Mononuclear cell (primary cell): ENCODE measurements around the gene EMID1. TPM values are rescaled to one million over a fixed set of nuclear protein-coding genes. Genes with fewer than 3 reads are reported as not detected.

Source experiments
- H3K27me3 ChIP-seq: 2 replicates; pipeline ENCODE4 v1.6.0; 2011; ENCODE audit warnings: low read length, control low read depth; ENCODE audit not compliant: insufficient read depth
- H3K4me1 ChIP-seq: 2 replicates; pipeline ENCODE4 v1.5.1; 2011; ENCODE audit warnings: mild to moderate bottlenecking, low read length, control low read depth; ENCODE audit not compliant: insufficient read depth
- H3K4me3 ChIP-seq: 2 replicates; pipeline ENCODE4 v1.5.1; 2011; ENCODE audit warnings: mild to moderate bottlenecking, low read length, moderate library complexity
- H3K9me3 ChIP-seq: 2 replicates; pipeline ENCODE4 v1.5.1; 2011; ENCODE audit warnings: low read depth, mild to moderate bottlenecking, control low read depth, low read length
- total RNA-seq: library from RNA; depleted of rRNA; stranded (reverse); fragments of >200 nt; gene quantifications from one replicate; pipeline ENCODE4 v1.2.3, GENCODE V29; 2012

EMID1 gene
- total RNA-seq, 1 donor: 0.21 TPM

GRCh38 chr22:29267858-29268510 lies 62.3 kb downstream of the EMID1 start, which contains the start of the genes EWSR1 and RHBDD3:
EWSR1 (plus strand) TSS chr22:29268268; CDS start chr22:29268337, 69 bp downstream.
RHBDD3 (minus strand) TSS chr22:29267981; CDS start chr22:29265626, 2,355 bp downstream.
- Histone ChIP-seq H3K27me3 (no peaks in the 10 kb centered on the region), H3K9me3 (no peaks in the 10 kb centered on the region), H3K4me1 (peaks cover 46% of the 10 kb centered on the region), H3K4me3 (peak within 1 kb of the TSS; percentile 95)

GRCh38 chr22:29268511-29269229 lies 63.0 kb downstream of the EMID1 start:
- H3K4me1 ChIP-seq: peaks cover 46% of the 10 kb centered on the region

GRCh38 chr22:29269230-29269604 lies 63.5 kb downstream of the EMID1 start:
- Histone ChIP-seq H3K9me3 (no peaks in the 10 kb centered on the region), H3K4me1 (peaks cover 46% of the 10 kb centered on the region), H3K4me3 (peak overlapping the region; percentile 95), H3K27me3 (no peaks in the 10 kb centered on the region)

More at GRCh38 chr22:29268511-29269229, 63.0 kb downstream of the EMID1 start:
- Histone ChIP-seq H3K4me3 (peak overlapping the region; percentile 95), H3K27me3 (no peaks in the 10 kb centered on the region), H3K9me3 (no peaks in the 10 kb centered on the region)

GRCh38 chr22:29269731-29270474 lies 64.2 kb downstream of the EMID1 start:
- peak overlapping the region; percentile 95 for H3K4me3 ChIP-seq
- H3K4me1 ChIP-seq: peaks cover 46% of the 10 kb centered on the region
- no peaks in the 10 kb centered on the region for H3K9me3 ChIP-seq
- no peaks in the 10 kb centered on the region for H3K27me3 ChIP-seq

GRCh38 chr22:29270475-29271271 lies 65.0 kb downstream of the EMID1 start:
- H3K4me1 ChIP-seq: peaks cover 46% of the 10 kb centered on the region
- H3K27me3 ChIP-seq: no peaks in the 10 kb centered on the region
- no peaks in the 10 kb centered on the region for H3K9me3 ChIP-seq
- H3K4me3 ChIP-seq: no peak overlapping the region

- Histone ChIP-seq H3K4me3 (no peak overlapping the region), H3K4me1 (peaks cover 39% of the 10 kb centered on the region), H3K9me3 (no peaks in the 10 kb centered on the region), H3K27me3 (no peaks in the 10 kb centered on the region)
These were observed 66.9 kb downstream of the EMID1 start for GRCh38 chr22:29272624-29273023.

- no peaks in the 10 kb centered on the region for H3K27me3 ChIP-seq
- no peaks in the 10 kb centered on the region for H3K9me3 ChIP-seq
- H3K4me1 ChIP-seq: peaks cover 25% of the 10 kb centered on the region
- no peak overlapping the region for H3K4me3 ChIP-seq
These were observed 69.5 kb downstream of the EMID1 start for GRCh38 chr22:29275167-29275566.

- no peaks in the 10 kb centered on the region for H3K9me3 ChIP-seq
- H3K4me3 ChIP-seq: no peak overlapping the region
- H3K4me1 ChIP-seq: peaks cover 18% of the 10 kb centered on the region
- no peaks in the 10 kb centered on the region for H3K27me3 ChIP-seq
These were observed 70.3 kb downstream of the EMID1 start for GRCh38 chr22:29275819-29276565.

- no peak overlapping the region for H3K4me3 ChIP-seq
- no peaks in the 10 kb centered on the region for H3K27me3 ChIP-seq
- H3K9me3 ChIP-seq: no peaks in the 10 kb centered on the region
- H3K4me1 ChIP-seq: peaks cover 6% of the 10 kb centered on the region
These were observed 72.2 kb downstream of the EMID1 start for GRCh38 chr22:29277927-29278326.

- no peaks in the 10 kb centered on the region for H3K27me3 ChIP-seq
These were observed 78.5 kb downstream of the EMID1 start for GRCh38 chr22:29284196-29284595.

GRCh38 chr22:29288837-29289236 lies 83.1 kb downstream of the EMID1 start:
- Histone ChIP-seq H3K27me3 (no peaks in the 10 kb centered on the region), H3K9me3 (no peaks in the 10 kb centered on the region), H3K4me3 (no peak overlapping the region), H3K4me1 (no peaks in the 10 kb centered on the region)

More at GRCh38 chr22:29284196-29284595, 78.5 kb downstream of the EMID1 start:
- no peak overlapping the region for H3K4me3 ChIP-seq
- H3K9me3 ChIP-seq: no peaks in the 10 kb centered on the region
- H3K4me1 ChIP-seq: no peaks in the 10 kb centered on the region

- no peaks in the 10 kb centered on the region for H3K9me3 ChIP-seq
- no peaks in the 10 kb centered on the region for H3K27me3 ChIP-seq
- H3K4me3 ChIP-seq: no peak overlapping the region
- no peaks in the 10 kb centered on the region for H3K4me1 ChIP-seq
These were observed 84.4 kb downstream of the EMID1 start for GRCh38 chr22:29290061-29290460.

GRCh38 chr22:29291215-29291614 lies 85.5 kb downstream of the EMID1 start:
- no peaks in the 10 kb centered on the region for H3K9me3 ChIP-seq
- H3K4me3 ChIP-seq: no peak overlapping the region
- H3K4me1 ChIP-seq: no peaks in the 10 kb centered on the region
- no peaks in the 10 kb centered on the region for H3K27me3 ChIP-seq

GRCh38 chr22:29292379-29292778 lies 86.7 kb downstream of the EMID1 start:
- Histone ChIP-seq H3K4me3 (no peak overlapping the region), H3K27me3 (no peaks in the 10 kb centered on the region), H3K4me1 (no peaks in the 10 kb centered on the region), H3K9me3 (no peaks in the 10 kb centered on the region)
